Left lobe of liver (tissue), 2 donors: ENCODE results near the gene CRLF1. TPM values are rescaled to one million over a fixed set of nuclear protein-coding genes. Genes with fewer than 3 reads are reported as not detected.

ENCODE experiments used
- ATAC-seq: fragments of 200-7000 bp; cut with Tn5 transposase; one replicate; pipeline ENCODE4 v1.9.1; 2020; ENCODE audit warnings: mild to moderate bottlenecking, moderate library complexity
- DNase-seq: peaks from one replicate; pipeline ENCODE4 v3.0.0-alpha.2; 2020; ENCODE audit warnings: low spot score
- total RNA-seq: library from RNA; stranded (reverse); gene quantifications from one replicate; pipeline ENCODE4 v1.2.1, GENCODE V29; 2021
- donor health status: DM: no; HTN: no; CAD: no; lungs with moderate emphysema.
- donor health status: DM: no; HTN: yes; CAD: no.

CRLF1 gene
- total RNA-seq, 1 donor from 2014 or later, result 0.20 TPM

DNA sequence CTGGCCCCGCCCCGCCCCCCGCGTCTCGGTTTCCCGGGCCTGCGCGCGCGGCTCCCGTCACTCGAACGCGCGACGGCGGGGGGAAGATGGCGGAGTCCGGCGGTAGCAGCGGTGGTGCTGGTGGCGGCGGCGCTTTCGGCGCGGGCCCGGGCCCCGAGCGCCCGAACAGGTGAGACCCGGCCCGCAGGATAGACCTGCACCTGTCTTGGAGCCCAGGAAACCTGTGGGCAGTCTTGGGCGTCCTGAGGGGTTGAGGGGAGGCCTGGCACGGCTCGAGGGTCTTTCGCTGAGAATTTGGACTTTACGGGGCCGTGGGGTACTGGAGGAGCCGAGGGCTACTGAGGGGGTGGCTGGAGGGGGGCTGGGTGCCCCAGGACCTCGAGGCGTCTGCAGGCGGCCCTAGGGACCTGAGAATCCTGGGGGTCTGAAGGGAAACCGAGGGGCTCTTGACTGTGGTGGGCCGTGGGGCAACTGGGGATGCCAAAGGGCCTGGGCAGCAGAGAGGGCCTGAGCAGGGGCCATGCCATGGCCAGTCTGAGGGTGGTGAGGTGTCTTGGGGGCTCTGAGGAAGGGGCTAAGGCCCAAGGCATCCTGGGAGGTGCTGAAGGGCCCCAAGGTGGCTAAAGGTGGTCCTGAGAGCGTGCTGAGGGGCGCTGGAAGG lies 30.5 kb upstream of the CRLF1 start, which contains the start of gene KLHL26:
Gene KLHL26, plus strand, starts transcription at position 60 of the 661 bp plus-strand sequence. Its CDS starts 27 bp downstream, at position 87.
- DNase-seq, result no peak
- no peak for ATAC-seq

- DNase-seq (peak; percentile 98), ATAC-seq (peak; percentile 96)
These were observed 29.8 kb upstream of the CRLF1 start for GRCh38 chr19:18636183-18636968.

GRCh38 chr19:18635831-18636182 lies 29.2 kb upstream of the CRLF1 start:
- DNase-seq (no peak), ATAC-seq (no peak)

GRCh38 chr19:18634612-18635297 lies 28.2 kb upstream of the CRLF1 start:
- no peak for ATAC-seq
- DNase-seq, result no peak

DNA sequence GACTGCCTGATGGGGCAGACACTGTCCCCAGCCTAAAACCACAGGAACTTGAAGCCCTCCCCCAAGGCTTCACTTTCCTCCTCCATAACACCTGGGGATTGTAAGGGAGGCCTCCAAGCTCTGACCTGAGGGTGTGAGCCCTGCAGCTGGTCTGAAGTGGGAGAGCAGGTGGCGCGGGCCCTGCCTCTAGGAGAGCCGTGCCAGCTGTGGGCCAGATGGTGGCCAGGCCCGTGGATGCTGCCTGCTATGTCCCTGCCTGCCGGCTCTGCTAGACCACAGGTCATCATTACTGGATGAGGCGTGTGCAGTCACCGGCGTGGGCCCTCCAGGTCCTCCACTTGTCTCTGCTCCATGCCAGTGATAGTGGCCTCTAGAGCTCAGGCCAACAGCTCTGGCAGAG lies 26.7 kb upstream of the CRLF1 start:
- ATAC-seq (no peak), DNase-seq (no peak)

GRCh38 chr19:18629166-18630088 lies 22.8 kb upstream of the CRLF1 start:
- DNase-seq, result no peak
- peak; percentile 34 for ATAC-seq

DNA sequence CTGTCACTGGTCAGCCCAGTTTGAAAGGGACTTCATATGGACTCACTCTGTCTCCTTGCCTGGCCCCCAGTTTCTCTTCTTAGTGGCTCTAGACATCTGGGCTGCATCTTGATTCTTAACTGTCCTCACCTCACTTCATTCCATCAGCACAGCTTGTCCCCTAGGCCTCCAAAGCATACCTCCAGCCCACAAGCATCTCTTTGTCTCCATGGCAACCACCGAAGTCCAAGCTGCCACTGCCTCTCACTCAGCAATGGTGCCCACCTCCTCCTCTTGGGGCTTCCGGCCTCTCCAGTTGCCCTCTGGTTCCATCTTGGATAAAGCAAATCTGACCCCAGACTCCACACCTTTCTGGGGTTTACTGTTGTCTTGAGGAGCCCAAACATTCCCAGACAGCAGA lies 20.3 kb upstream of the CRLF1 start:
- no peak for ATAC-seq

GRCh38 chr19:18620902-18621301 lies 14.3 kb upstream of the CRLF1 start:
- no peak for DNase-seq
- ATAC-seq, result no peak

More for the DNA sequence above, 20.3 kb upstream of the CRLF1 start:
- DNase-seq, result no peak

GRCh38 chr19:18620311-18620710 lies 13.7 kb upstream of the CRLF1 start:
- ATAC-seq, result no peak
- no peak for DNase-seq

DNA sequence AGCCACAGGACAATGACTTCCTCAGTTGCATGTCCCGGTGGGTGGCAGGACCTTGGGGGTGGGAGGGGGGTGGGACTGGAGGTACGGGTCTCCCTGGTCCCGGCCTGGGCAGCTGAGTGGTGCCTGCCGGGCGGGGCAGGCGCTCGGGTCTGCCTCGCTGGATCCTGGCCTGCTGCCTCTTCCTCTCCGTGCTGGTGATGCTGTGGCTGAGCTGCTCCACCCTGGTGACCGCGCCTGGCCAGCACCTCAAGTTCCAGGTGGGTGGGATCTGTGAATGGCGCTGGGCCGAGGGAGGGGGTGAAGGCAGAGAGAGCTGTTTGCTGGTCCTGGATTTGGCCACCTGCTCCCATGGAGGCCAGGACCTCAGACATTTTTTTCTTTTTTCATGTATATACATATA lies 11.6 kb upstream of the CRLF1 start:
- DNase-seq (no peak), ATAC-seq (no peak)

DNA sequence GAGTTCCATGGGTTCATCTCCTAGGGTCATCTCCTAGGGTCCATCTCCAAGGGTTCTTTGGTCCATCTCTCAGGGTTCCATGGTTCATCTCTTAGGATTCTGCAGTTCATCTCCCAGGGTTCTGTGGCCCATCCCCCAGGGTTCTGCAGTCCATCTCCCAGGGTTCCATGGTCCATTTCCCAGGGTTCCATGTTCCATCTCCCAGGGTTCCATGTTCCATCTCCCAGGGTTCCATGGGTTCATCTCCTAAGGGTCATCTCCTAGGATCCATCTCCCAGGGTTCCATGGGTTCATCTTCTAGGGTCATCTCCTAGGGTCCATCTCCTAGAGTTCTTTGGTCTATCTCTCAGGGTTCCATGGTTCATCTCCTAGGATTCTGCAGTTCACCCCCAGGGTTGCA lies 11.0 kb upstream of the CRLF1 start:
- ATAC-seq (no peak), DNase-seq (no peak)

DNA sequence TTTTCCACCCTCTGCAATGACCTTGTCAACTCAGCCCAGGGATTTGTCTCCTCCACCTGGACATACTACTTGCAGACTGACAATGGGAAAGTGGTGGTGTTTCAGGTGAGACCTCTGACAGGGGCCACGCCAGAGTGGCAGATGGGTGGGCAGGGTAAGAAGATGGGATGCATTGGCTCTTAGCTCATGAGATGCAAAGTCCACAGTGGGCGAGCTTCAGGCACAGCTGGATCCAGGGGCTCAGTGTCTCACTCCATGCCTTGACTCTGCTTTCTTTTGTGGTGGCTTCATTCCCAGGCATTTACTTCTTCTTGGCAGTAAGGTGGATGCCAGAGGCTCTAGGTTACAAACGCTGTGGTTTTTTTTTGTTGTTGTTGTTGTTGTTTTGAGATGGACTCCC lies 9.4 kb upstream of the CRLF1 start:
- ATAC-seq (no peak), DNase-seq (no peak)

GRCh38 chr19:18613589-18614234 lies 7.1 kb upstream of the CRLF1 start:
- DNase-seq, result no peak

DNA sequence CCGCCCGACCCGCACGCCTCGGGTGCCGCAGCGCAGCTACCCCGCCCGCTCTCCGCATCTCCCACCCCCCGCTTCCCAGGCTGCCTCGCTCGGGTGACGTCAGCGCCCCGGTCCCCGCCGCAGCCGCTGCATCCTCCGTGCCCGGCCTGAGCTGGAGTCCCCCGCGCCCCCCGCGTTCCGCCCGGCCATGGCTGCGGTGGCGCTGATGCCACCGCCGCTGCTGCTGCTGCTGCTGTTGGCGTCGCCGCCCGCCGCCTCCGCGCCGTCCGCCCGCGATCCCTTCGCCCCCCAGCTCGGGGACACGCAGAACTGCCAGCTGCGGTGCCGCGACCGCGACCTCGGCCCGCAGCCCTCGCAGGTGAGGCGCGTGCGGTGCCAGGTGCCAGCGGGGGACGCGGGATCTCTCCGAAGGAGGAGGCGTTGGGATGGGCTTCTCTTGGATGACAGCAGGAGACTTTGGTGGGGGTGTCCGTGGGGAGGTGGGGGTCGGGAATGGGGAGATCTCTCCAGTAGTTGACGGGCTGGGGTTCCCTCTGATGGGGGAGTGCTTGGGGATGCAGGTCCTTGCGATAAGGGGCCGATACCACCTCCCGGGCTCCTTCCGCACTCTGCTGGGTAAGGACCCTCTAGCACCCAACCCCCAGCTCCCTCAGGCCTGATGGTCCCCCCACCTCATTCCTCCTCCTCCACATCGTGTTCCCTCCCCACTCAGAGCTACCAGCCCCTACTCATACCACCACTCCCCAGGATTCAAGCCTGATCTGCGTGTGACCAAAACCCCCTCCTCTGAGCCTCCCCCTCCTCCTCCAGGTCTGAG lies 6.4 kb upstream of the CRLF1 start, which contains the start of gene TMEM59L:
Gene TMEM59L, plus strand, starts transcription at position 99 of the 817 bp plus-strand sequence. Its CDS starts 89 bp downstream, at position 188.
- DNase-seq (no peak), ATAC-seq (no peak)

More at GRCh38 chr19:18613589-18614234, 7.1 kb upstream of the CRLF1 start:
- ATAC-seq, result no peak

GRCh38 chr19:18612051-18612771 lies 5.6 kb upstream of the CRLF1 start:
- no peak for DNase-seq
- ATAC-seq, result no peak

- DNase-seq, result no peak
- ATAC-seq, result no peak
These were observed 4.9 kb upstream of the CRLF1 start for GRCh38 chr19:18611327-18612050.

DNA sequence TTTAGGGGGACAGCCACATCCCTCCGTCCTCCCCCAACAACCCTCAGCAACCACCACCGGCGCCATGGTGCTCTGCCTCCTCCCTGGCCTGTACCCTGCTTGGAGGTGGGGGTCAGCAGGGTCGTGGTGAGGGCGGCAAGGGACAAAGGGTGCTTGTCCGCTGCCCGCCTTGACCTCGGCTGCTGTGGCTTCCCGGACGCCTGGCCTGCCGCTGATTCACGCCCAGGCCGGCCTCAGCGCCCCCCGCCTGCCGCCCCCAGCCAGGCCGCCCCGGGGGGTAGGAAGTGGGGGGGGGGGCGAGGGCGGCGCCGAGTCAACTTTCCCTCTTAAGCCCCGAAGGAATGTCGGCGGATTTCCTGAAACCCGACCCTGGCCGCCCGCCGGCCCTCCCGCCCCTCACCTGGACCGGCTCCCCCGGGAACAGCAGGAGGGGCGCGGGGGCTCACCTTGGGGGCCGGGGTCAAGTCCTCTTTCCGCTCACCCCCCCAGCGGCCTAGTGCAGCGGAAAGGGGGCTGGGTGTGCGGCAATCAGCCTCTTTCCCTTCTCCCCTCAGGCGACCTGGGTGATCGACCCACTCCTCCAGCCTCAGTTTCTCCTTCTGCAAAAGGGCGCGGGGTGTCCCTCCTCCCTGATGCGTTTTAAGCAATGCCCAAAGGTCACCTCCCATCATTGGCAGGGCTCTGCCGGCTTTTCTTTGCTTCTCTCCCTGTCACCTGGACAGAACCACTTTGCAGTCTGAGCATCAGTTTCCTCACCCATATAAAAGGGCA lies 4.1 kb upstream of the CRLF1 start:
- no peak for DNase-seq

More for the DNA sequence above, 4.1 kb upstream of the CRLF1 start:
- no peak for ATAC-seq
